NCI-H1930 (cell line): ENCODE measurements around the gene ARHGEF17.

Source experiments
- DNase-seq, 2 experiments: peaks; one replicate each; lab custom pipeline; 2025; lab: John Stamatoyannopoulos, UW

The ARHGEF17 gene

GRCh38 chr11:73382183-73382582 is 74.1 kb downstream of the ARHGEF17 start:
- no peak for DNase-seq

DNA sequence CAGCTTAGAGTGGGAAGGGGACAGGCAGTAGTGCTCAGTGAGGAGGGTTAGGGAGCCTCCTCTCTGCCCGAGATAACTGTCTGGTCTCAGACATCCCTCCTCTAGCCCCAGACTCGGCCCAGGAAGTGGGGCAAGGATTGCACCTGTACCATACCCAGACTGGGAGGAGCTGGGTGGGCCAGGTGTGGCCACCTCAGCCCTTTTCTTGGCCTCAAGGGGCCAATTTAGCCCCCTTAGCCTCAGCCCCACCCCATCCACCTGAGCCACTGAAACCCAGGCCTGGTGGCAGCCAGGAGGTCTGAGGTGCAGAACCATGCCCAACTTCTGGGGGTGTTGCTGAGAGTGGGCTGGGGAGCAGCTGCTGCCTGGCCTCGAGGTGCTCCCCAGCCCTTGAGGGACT is 74.7 kb downstream of the ARHGEF17 start:
- DNase-seq, result no peak

DNA sequence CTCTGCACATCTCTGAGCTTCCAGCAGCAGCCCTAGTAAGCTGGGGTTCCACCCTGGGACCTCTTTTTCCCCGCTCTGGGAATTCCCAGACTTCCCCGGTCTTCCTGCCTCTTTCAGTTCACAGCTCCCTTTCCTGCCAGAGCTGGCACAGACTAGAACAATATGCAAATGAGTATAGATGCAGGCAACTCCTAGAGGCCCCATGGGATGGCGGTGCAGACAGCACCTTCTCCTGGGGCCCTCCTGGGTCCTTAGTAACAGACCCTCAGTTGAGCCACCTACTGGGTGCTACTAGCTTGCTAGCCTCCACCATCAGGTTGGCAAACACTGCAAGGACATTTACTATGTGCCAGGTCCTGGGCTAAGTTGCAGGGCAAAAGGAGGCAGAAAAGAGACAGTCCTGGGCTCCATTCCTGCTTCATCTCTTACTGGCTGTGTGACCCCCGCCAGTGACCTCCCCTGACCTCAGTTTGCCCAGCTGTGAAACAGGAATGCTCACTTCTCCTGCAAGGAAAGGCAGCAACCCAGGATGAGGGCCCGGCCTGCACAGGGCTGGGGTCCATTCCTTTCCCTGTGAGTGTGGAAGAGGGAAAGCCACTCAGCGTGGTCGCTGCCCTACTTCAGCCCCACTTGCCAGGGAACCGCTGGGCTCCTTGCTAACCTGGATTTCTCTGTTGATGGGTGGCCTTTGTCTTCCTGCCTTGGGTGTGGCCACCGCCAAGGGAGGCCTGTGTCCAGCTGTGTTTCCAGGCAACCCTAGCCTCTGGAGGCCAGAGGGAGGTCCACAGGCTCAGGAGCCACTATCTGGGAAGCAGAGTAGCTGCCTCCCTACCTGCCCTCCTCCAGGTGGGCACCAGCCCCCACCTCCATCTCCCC is 75.4 kb downstream of the ARHGEF17 start:
- no peak for DNase-seq

DNA sequence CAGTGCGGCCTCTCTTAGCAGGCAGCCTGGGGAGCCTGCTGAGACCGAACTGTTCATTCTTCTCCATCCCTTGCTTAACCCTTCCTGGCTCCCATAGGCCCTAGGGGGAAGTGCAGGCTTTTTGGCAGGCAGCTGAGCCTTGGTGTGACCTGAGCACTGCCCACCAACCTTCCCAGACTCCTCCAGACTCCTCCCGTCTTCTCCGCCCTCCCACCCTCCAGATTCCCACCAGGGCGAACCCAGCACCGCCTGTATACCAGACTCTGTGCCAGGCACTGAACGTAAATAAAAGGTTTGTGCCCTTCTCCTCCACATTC is 76.0 kb downstream of the ARHGEF17 start:
- DNase-seq, result no peak

DNA sequence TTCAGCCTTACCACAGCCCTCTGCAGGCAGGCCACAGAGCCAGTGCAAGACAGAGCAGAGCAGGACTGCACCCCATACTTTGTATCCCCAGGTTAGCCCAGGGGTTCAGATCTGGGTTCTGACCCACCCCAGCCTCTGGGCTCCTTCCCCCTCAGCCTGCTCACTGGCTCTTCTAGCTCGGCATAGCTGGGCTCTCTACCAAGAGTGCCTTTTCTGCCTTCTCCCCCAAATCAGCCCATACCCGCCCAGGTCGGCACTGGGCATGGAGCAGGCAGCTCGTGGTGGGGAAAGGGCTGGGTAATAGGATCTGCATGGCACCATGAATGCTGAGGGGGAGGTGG is 76.4 kb downstream of the ARHGEF17 start:
- no peak for DNase-seq

- DNase-seq, result no peak
Measured at GRCh38 chr11:73384872-73385689, 77.0 kb downstream of the ARHGEF17 start.

GRCh38 chr11:73386016-73386415 is 77.9 kb downstream of the ARHGEF17 start:
- no peak for DNase-seq

DNA sequence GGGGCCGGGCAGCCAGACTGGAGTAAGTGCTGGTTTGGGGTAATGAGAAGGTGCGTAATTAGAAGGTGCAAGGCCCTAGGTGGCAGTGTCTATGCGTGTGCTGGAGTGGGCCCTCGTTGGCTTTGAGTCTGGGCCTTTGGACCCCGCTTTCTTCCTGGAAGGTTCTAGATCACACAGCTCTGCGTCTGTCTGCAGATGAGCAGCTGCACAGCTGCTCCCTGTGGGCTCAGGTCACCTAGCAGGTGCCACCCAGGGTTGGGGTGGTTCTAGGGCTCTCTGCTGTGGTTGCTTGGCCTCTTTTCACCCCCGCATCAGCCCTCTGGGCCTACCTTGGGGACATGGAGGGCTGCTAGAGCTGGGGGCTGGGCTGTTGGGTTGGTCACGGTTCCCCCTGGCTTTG is 78.5 kb downstream of the ARHGEF17 start:
- no peak for DNase-seq

DNA sequence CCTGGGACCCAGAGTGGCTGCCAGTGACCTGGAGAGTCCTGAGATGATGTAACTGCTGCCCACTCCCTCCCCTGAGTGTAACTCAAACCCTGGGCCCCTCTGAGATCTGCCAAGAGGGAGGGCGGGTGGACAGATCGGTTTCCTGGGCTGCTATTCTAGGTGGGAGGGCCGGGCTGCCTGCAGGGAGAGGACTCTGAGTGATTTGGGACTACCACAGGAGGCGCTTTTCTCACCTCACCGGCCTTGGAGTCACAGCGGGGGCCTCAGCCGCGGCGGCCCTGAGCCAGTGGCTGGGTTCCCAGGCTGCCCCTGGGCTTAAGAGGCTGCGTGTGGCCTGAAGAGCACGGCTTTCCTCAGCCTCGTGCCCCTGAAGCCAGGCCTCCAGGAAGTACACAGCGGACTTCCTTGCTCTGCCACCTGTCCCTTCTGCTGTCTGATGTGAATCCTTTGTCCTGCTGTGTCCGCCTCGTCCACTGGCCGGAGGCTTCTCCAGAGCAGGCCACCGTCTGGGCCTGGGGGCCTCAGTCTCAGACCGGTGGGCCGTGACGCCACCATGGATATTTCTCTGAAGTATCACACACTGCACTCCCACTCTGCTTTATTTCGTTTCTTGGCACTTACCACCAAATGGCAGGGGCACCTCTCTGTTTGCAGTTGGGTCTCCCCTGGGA is 79.7 kb downstream of the ARHGEF17 start:
- DNase-seq, result no peak

DNA sequence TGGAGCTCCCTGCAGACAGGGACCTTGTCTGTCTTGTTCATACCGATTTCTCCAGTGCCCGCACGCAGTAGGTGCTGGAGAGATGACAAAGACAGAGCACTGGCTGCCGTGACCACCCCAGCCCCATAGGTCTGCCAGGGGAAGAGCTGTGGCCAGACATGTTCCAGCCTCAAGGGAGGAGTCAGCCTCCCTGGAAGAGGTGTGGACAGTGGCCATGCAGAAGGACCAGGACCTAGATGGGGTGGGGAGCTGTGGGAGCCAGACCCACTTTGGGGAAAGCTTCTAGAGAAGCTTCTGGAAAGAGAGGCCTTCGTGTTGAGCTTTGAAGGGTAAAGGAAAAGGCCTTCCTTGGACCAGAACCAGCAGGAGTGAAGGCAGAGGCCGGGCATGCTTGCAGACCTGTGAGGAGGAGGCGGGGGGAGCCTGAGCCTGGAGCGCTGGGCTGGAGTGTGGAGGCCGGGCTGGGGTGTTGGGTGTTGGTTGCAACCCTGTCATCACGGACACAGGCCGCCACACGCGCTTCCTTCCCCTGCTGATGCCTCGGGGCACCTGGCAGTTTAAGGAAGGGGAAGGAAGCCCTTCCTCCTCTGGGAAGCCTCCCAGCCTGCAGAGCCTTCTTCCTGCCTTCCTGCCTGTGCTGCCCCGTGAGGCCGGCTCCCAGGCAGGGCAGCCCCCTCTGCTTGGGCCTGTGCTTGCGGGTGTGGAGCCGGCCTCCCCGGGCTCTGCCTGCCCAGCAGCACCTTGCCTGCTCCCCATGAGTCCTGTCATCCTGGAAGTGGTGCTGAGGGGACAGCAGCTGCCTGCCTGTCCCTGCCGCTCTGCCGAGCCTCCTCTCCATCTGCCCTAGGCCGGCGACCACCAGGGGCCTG is 80.4 kb downstream of the ARHGEF17 start:
- DNase-seq, result no peak

- no peak for DNase-seq
Measured at GRCh38 chr11:73389134-73389525, 81.1 kb downstream of the ARHGEF17 start.

- no peak for DNase-seq
Measured at GRCh38 chr11:73389916-73390315, 81.8 kb downstream of the ARHGEF17 start.

DNA sequence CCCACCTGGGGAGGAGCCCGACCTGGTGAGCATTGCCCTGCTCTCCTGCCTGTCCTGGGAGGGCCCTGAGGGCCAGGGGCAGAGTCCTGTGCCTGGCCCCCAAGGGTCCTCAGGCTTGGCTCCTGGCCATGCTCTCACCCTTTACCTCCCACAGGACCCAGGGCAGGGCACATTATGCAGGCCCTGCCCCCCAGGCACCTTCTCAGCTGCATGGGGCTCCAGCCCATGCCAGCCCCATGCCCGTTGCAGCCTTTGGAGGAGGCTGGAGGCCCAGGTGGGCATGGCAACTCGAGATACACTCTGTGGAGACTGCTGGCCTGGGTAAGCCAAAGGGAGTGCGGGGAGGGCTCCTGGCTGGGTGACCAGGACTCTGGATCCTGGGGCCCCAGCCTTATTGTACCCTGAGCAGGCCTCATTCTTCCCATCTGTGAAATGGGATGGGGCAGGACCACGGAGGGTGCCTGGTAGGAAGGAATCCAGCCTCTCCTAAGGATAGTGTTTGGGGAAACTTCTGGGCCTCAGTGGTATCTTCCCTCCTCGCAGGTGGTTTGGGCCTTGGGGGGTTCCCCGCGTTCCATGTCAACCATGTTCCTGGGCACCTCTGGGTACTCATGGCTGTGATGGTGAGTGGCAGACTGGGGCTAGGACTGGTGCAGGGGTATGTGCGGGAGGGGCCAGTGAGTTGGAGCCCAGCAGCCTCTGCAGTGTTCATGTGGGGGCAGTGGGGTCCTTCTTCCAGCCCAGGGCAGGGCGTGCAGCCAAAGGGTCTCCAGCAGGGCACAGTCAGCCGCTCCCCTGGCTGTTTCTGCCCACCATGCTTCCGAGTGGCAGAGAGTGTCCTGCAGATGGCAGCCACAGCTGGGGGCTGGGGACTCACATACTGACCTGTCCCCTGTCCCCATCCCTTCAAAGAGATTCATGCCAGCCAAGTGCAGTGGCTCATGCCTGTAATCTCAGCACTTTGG is 82.8 kb downstream of the ARHGEF17 start:
- no peak for DNase-seq

DNA sequence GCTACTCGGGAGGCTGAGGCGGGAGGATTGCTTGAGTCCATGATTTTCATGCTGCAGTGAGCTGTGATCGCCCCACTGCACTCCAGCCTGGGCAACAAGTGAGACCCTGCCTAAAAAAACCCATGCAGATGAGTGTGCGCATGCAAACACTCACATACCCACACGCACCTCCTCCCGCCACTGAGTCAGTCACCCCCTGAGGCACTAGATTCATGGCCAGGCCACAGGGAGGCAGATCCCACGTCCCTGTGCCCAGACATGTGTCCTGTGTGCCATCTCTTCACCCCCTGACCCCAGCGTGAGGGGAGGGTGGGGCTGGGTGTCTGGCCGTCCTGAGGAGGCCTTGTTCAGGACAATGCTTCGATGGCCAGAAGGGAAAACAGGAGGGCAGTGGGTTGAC is 83.6 kb downstream of the ARHGEF17 start:
- no peak for DNase-seq

- no peak for DNase-seq
Measured at GRCh38 chr11:73392108-73393010, 84.3 kb downstream of the ARHGEF17 start.

DNA sequence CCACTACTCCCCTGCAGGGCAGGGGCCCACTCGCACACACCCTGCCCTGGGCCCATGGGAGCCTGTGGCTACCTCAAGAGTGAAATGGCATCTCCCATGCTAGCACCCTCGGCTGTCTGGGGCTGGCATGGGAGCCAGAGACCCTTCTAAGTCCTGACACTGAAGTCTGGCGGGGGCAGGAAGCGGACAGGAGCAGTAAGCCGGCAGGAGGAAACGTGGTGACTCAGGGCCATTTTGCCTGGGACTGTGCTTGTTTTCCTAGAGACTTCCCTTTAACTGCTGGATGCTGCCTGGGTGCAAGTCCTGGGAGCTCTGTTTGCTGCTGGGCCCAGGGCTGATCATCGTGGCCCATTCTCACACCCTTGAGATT is 84.9 kb downstream of the ARHGEF17 start:
- no peak for DNase-seq

GRCh38 chr11:73393479-73394415 is 85.7 kb downstream of the ARHGEF17 start:
- peak; percentile 18 to 43 for DNase-seq

GRCh38 chr11:73394416-73395296 is 86.6 kb downstream of the ARHGEF17 start:
- no peak for DNase-seq
